COLO668 (cell line): ENCODE measurements around the gene MTR.

Source experiments
- DNase-seq: peaks from one replicate; lab custom pipeline; 2025; ENCODE audit not compliant: unreplicated experiment; lab: John Stamatoyannopoulos, UW

Gene MTR

DNA sequence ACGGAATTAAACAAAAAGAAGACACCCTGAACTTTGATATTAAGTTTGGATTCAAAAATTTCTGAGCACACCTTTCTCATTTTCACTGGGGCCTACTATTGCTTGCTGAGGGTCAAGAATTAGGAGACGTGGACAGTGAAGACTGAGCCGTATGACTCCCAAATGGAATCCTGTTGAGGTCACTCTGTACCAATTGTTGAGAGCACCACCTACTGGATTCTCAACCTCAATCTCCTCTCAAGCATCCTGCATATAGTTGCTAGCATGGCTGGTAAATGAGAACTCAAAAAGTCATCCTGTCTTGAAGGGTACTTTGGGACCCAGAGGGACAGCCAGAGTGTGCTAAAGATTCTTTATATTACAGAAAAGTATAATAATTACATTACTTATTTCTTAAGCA is 20.2 kb upstream of the MTR start:
- peak; percentile 16 for DNase-seq

DNA sequence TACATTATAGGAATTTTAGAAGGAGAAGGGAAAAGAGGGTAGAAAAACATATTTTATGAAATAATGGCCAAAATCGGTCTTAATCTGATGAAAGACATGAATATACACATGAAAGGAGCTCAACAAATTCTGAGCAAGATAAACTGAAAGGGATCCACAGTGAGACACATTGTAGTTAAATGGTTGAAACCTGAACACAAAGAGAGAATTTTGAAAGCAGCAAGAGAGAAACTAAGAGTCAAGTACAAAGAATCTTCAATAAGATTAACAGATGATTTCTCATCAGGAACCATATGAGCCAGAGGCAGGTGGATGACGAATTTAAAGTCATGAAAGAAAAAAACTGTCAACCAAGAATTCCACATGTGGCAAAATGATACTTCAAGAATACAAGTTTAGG is 15.8 kb upstream of the MTR start:
- DNase-seq: no peak

- DNase-seq: no peak
These were observed 9.6 kb upstream of the MTR start for GRCh38 chr1:236785477-236785876.

- no peak for DNase-seq
These were observed 8.6 kb upstream of the MTR start for GRCh38 chr1:236786453-236786852.

GRCh38 chr1:236794585-236795034 is 482 bp upstream of the MTR start:
- no peak for DNase-seq

- peak; percentile 74 for DNase-seq
These were observed 920 bp downstream of the MTR start for GRCh38 chr1:236795757-236796667.

GRCh38 chr1:236799001-236799400 is 3.9 kb downstream of the MTR start:
- DNase-seq: no peak

DNA sequence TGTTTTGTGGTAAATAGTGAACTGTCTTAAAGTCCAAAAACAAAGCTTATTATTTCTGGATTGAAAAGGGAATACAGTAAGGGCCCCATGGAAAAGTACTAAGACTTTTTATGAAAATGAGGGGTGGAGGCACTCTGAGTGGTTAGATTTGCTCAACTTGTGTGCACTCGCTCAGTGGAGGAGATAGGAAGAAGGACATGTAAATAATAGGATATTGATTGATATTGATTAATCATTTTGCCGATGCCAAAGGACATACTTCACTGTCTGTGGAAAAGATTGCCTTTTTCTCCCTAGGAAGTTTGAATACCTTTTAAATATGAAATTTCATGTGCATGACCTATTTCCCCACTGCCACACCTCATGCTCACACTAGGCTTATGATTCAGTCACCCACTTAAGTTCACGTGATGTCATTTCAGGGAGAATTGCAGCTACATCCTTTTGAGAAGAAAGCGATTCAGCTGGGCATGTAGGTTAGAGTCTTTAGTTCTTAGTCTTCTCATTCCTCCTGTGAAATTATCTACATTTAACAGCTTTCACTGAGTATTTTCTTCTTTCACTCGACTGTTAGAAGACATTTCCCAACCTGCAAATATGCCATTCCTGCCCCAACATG is 5.0 kb downstream of the MTR start:
- DNase-seq: no peak

DNA sequence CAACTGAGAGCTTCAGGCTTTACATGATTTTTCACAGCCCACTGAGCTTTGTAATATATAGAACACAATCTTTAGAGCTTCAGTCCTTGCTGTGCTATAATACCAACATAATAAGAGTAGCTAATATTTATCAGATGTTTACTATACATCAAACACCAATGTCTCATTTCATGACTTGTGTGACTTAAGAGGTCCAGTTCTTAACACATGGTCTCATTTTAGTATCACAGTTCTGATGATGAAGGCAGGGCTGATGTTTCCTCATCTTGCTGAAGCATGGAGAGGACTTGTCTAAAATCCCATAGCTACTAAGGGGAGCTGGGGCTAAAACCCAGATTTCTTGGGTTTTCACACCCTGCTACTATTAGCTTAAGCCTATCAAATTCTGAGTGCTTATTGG is 5.5 kb downstream of the MTR start:
- no peak for DNase-seq

- DNase-seq: no peak
These were observed 7.2 kb downstream of the MTR start for GRCh38 chr1:236802264-236802663.

- DNase-seq: no peak
These were observed 11.5 kb downstream of the MTR start for GRCh38 chr1:236806634-236807033.

GRCh38 chr1:236808005-236808404 is 12.9 kb downstream of the MTR start:
- no peak for DNase-seq

DNA sequence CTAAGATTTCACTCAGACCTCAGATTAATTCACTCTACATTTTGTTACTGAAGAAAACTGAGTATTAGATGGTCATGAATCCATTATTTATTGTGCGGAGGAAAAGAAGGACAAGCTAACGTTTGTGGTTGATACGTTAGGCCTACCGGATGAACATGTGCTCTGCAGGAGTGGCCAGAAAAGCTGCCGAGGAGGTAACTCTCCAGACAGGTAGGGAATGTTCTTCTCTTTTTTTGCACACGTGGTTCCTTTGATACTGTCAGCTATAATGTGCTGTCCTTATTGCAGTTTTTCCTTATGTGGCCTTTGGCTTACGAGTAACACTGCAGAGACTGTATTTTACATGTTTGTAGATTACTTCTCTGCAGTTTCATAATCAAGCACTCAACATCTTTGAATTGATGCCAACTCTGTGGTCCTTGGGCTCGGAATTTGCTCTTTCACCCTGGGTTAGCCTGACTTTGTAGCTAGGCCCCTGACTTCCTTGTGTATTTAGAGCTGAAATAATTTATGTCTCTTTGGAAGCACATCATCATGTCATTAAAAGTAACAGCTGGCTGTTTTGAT is 13.6 kb downstream of the MTR start:
- no peak for DNase-seq

GRCh38 chr1:236809148-236809547 is 14.1 kb downstream of the MTR start:
- DNase-seq: no peak

DNA sequence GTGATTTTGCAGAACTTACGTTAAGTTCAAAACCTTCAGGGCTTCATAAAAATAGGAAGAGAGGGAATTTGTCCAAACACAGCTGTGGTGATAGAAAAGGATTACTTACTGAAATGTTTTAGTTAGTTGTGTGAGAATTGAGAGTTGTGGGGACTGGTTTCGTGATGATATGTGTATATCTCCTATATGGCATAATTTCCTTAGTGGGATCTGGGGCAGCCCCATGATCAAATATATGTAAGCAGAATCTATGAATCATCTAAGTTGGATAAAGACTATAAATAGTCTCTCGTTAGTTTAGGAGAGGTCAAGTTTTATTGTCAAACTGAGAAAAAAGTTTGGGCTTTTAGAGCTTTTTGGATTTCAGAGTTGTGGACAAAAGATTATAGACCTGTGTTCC is 14.9 kb downstream of the MTR start:
- no peak for DNase-seq

DNA sequence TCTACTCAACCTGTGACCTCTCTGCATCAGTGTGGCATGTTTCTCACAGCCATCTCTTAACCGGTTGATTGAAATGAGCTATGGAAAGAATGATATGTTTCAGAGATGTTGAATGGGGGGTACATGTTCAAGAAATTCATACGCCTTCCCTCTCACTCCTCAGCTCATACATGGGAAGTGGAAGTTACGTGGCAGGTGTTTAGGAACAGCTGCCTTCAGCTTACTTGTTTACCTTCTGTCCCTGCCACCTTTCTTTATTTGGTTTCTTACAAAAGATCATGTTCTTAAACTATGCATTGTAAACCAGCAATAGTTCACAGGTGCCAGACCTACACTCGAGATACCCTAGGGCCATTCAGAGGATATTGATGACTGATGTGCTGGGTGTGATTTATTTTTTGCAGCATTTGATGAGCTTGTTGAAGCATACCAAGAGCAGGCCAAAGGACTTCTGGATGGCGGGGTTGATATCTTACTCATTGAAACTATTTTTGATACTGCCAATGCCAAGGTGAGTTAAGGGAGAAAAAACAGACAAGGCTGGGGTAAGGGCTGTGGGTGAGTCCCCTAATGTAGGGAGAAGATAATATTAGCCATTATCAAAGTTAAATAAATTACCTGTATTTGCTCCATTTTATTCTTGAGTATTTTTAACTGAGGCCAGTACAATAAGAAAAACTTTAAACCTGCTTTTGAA is 17.4 kb downstream of the MTR start:
- DNase-seq: no peak

- DNase-seq: no peak
These were observed 20.8 kb downstream of the MTR start for GRCh38 chr1:236815941-236816340.

GRCh38 chr1:236819856-236820255 is 24.8 kb downstream of the MTR start:
- DNase-seq: no peak

GRCh38 chr1:236821091-236821627 is 26.1 kb downstream of the MTR start:
- DNase-seq: no peak

DNA sequence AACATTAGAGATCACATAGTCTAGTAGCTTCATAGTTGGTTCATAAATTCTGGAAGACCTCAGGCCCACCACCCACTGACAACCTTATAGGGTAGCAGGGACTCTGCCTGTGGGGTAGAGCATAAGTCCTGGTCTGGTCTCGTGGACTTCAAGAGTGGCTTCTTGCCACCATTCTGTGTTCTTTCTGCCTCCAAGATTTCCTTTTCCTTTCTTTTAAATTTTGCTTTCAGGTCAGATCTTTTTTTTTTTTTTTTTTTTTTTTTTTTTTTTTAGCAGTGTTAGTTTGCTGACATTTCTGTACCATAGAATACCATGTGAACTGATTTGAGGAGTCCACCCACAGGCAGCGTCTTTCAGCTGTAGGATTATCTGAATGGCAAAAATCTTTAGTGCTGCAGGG is 28.5 kb downstream of the MTR start:
- DNase-seq: no peak

DNA sequence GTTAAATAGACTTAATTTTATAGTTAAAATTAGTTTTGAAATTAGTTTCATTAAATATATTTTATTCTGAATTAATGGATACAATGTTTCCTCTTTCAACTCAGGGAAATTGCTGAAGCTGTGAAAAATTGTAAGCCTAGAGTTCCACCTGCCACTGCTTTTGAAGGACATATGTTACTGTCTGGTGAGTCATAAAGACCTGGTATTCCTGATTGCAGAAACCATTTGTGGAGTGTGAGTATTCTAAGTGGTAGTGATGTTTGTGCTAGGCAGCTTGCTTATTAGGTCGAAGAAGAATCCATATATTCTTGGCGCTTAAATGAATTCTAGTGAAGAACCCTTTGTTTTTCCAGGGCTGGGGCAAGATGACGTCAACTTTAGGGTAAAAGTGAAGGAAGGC is 34.0 kb downstream of the MTR start:
- DNase-seq: no peak
